ENCODE data around the gene CRTC3.
"Not testable (repeated sequence)": the region's sequence is repeated elsewhere in the genome, so short reads cannot be mapped to it uniquely, and the experiment has no call there.

Gene CRTC3

DNA sequence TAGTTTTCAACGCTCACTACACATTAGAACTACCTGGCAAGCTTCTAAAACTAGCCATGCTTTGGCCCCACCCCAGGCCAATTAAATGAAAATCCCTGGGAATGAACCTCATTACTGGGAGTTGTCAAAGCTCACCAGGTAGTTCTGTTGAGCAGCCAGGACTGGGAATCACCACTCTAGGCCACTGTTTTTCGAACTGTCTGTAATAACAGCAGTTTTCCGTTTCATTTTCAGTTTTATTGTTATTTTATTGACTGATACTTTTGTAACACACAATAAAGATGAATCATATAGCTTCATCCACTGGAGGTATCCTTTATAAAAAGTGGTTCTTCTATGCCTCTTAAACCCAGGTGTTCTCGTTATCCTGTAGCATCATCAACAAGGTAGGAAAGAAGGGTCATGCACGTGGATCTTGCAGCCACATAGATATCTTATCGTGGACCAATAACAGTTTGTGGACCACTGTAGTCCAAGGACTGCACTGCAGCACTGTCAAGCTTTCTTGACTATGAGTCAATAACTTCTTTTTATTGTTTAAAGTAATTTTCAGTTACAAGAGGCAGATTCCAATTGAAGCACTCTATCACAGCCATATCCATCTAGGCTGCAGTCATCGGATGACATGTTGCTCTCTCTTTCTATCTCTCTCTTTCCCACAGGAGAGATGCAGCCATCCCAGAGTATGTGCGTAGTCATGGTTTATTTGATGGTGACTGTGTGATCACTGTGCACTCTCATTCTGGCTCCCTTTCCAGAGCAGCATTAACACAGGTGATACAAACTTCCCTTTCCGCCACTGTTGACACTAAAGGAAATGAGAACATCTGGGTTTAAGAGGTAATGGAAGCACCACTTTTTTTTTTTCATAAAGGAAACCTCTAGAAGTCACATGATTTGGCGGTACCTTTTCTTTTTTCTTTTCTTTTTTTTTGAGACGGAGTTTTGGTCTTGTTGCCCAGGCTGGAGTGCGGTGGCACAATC lies 148.4 kb downstream of the CRTC3 start:
- no peak for DNase-seq (ENCODE audit: low read depth)

DNA sequence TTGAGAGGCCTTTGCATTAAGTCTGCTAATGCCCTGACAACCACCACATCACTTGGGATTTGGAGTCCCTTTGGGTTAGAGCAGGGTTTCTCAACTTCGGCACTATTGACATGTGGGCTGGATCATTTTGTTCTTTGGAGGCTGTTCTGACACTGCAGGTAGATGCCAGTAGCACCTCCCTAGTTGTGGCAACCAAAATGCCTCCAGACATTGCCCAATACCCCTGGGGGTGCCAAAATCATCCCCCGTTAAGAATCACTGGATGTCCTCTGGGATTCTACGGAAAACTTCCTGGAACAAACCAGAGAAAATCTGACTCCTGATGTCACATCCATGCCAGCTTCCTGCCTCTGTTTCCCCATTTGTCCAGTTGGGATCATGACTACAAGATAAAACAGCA lies 150.2 kb downstream of the CRTC3 start:
- DNase-seq (ENCODE audit: low read depth), result no peak

DNA sequence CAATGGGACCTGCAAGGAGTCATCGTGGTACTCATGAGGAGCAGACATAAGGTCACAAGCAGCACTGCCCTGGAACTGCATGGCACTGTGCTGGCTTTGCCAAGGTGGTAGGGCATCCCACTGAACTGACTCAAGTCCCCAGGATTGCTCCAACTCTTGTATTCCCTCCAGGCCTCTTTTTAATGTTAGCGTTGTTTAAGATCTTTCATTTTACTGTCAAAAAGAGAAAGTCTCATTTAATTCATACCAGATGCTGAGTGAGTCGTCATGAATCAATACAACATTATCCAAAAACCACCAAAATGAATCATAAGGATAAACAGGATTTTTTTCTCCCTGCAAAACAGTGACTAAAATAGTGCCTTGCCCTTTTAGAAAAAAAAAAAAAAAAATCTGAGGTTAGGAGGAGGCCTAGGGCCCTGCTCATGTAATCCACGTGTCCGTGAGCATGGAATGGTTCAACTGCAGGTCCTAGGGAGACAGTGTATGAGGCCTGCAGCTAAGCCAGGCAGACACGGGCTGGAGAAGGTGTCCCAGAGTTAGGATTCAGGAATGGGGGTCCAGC lies 150.7 kb downstream of the CRTC3 start:
- DNase-seq (ENCODE audit: low read depth), result no peak

DNA sequence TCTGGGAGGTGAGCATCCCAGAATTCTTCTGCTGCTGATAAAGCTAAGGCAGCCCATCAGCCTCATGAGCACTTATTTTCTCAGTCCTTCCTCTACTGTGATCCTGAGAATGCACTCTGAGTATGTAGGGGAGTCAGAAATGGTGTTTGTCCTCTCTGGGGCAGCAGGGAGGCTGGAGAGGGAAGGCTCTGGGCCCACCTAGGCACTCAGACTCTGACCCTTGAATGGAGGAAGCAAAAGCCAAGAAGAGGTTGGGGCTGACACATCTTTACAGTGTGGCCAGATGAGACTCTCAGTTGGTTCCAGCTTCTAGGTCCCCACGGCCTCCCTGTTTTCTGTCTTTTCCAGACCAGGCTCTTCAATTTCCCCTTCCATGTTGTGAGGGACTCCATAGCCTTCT lies 151.3 kb downstream of the CRTC3 start:
- DNase-seq (ENCODE audit: low read depth), result no peak

DNA sequence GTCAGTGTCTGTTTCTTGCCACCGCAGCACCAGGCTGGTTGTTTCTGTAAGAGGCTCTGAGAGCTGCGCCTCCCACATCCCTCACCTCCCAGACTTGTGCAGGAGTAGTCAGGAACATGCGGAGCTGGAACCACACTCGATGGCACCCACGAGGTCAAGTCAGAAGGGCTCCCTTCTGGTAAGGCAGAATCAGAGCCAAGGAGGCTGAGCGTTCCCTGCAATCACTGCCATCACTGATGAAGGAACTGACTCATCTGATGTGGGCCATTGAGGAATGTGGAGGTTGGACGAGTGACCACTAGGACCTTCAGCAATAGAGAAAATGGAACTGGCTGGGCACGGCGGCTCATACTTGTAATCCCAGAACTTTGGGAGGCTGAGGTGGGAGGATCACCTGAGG lies 151.8 kb downstream of the CRTC3 start:
- DNase-seq (ENCODE audit: low read depth), result no peak

DNA sequence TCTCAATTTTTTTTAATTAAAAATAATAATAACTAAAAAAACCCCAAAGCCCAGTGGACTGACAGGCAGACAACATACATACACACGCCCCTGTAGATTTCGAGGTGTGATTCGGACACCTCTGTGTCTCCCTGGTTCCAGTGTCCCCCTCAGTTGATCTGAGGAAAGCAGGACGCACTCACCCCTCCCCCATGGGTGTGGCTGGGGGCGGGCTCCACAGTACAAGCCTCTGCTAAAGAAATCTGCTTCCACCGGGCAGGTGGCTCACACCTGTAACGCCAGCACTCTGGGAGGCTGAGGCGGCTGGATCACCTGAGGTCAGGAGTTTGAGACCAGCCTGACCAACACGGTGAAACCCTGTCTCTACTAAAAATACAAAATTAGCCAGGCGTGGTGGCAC lies 153.6 kb downstream of the CRTC3 start:
- no peak for DNase-seq (ENCODE audit: low read depth)

DNA sequence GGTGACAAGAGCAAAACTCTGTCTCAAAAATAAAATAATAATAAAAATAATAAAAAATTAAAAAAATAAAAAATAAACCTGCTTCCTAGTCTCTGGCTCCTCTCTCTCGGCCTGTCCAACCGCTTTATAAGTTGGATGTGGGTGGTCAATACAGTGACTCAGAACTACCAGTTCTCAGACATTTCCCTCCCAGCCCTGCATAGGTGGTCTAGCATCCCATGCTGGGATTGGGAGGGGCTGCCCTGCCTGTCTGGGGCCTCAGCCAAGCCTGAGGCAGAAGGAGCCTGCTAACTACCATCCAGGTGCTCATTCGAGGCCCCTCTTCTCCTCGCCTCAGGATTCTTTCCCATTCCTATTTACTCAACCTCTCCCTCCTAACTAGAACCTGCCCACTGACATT lies 154.2 kb downstream of the CRTC3 start:
- no peak for DNase-seq (ENCODE audit: low read depth)

DNA sequence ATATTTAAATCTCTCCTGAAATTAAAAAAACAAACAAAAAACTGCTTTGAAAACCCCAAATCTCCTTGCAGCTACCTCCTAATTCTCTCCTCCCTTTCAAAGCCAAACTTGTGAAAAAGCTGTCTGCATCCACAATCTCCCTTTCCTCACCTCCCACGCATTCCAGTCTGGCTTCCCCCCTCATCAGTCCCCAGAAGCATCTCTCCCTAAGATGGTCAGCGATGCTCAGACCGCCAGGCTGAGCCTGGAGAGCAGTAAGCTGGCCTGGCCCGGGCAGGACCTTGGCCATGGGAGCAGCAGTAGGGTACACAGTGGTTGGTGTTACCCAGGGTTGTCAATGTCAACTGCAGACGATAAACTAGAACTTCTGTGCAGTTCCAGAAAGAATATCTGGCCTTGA lies 154.6 kb downstream of the CRTC3 start:
- DNase-seq (ENCODE audit: low read depth), result no peak

DNA sequence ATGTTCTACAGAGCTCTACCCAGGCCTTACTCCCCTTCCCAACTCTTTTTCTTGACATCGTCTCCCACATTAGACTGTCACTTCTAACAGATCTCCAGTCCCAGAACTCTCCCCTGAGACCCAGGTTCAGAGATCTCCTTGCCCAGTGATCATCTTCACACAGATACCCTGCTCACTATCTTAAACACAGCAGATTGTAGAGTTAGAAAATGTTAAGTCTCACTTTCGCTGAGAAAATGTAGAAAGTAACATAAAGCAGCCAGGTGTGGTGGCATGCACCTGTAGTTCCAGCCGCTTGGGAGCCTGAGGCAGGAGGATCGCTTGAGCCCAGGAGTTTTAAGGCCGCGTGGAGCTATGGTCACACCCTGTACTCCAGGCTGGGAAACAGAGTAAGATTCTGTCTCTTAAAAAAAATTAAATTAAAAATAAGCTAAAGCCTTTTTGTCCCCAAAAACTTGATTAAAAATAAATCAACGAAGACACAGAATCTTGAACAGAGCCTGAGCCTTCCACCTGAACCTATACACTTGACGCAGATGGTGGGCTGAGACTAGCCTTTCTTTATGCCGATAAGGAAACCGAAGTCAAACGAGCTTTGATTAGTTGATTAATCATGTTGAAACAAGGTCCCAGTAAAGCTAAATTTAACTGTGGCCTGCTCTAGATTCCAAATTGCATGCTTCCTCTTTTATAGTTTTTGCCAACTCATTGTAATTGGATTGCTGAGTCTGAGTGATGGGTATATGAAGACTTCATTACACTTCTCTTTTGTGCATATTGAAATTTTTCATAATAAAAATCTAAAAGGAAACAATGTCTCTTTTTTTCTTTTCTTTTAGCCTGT lies 156.1 kb downstream of the CRTC3 start:
- no peak for DNase-seq (ENCODE audit: low read depth)

DNA sequence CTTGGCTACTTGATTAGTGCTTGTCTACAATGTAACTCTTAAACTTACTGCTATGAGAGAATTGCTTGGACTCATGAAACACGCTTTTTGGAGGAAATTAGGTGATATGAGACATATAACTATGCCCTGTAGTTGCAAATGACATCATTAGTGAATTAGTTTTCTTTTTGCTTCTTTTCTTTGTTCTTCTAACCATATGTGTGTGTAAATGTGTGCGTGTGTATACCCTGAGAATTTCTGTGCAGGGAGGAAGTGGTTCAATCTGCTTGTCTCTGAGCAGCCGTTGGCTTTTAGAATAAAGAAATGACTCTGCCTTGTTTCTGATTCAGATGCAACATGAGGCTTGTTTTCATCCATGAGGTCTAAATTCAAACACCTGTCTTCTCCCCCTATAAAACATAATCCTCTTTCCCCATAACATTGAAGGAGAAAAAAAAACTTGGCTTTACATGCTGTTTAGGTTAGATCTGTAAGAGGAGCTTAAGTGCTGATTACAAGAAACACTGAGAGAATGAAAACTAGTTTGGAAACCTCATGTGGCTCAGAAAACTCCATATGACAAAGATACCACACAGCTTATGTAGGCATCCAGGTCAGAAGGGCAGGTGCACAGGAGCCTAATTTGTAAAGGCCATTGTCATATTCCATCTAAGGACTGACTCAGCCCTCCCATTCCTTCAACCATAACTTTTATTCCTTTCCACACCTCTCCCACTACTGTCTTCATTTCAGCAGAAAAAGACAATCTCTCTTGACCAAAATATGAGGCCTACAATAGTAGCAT lies 156.9 kb downstream of the CRTC3 start:
- DNase-seq (ENCODE audit: low read depth), result no peak

DNA sequence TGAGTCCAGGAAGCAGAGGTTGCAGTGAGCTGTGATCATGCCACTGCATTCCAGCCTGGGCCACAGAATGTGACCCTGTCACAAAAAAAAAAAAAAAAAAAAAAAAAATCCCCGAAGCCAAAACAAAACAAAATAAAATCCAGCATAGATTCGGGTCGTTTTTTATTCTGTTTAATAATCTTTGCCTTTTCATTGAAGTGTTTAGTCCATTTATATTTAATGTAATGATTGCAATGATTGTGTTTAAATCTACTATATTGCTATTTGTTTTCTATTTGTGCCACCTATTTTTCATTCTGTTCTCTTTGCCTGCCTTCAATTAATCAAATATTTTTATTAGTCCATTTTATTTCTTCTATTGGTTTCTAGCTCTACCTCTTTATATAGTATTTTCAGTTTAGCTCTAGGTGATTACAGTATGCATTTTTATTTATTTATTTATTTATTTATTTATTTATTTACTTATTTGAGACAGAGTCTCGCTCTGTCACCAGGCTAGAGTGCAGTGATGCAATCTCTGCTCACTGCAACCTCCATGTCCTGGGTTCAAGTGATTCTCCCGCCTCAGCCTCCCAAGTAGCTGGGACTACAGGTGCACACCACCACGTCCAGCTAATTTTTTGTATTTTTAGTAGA lies 159.7 kb downstream of the CRTC3 start:
- DNase-seq (ENCODE audit: low read depth), result not testable (repeated sequence)

DNA sequence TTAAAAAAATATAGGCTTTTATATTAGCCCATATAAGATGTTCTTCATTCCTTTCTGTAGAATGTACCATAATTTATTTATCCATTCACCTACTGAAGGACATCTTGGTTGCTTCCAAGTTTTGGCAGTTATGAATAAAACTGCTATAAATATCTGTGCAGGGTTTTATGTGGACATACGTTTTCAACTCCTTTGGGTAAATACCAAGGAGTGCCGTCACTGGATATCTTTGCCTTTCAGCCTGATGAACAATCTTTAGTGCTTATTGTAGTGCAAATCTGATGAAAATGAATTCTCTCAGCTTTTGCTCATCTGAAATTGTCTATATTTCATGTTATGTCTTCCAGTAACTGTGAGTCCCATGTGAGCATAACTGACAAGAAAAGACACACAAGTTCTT lies 160.9 kb downstream of the CRTC3 start:
- no peak for DNase-seq (ENCODE audit: low read depth)

DNA sequence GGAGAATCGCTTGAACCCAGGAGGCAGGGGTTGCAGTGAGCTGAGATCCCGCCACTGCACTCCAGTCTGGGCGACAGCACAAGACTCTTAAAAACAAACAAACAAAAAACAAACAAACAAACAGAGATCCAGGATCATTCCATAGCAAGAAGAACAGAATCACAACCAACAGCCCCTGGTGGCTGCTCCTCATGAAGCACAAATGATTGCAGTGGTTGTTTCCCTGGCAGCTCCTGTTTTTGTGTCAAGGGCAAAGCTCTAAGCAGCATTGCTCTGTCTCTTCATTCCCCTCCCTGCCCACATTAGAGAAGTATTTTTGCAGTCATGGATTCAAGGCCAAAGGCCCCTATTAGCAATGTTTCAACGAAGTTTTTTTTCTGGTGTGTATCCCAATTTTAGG lies 161.6 kb downstream of the CRTC3 start:
- DNase-seq (ENCODE audit: low read depth), result no peak

DNA sequence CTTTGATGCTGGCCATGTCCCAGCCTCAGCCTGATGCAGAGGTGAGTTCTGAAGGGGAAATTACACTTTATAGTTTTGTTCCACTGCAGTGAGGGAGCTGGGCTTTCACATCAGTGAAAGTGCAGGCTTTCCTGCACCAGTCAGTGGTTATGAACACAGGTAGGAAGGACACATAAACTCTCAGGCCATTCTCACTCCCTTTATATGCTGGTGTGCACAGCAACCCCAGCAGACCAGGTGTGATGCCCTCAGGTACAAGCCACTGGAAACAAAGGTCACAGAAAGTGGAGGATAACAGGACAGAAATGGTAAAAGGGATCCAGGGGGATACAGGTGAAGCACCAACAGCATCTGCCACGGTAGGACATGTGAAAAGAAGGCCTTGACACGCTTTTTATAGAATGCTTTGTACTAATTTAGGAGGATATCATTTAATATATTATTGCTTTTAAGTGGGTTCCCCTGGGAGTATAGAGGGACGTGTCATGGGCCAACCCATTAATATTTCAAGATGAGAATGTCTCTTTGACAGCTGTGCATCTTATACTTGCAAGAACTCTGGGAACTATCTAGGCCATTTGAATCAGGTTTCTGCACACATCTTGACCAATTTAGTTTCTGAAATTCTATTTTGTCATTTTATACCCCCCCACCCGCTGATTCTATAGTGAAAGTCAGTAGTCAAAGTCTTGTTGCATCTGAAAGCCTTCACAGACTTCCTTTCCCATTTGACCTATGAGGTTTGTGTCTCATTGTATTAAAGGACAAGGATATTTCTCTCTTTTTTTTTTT lies 162.5 kb downstream of the CRTC3 start:
- DNase-seq (ENCODE audit: low read depth), result no peak

Data from activated T-cell treated with anti-CD3 and anti-CD28 coated beads for 1 hour (primary cell).